ENCODE data around the gene PCDHA10. TPM values are rescaled to one million over a fixed set of nuclear protein-coding genes. Genes with fewer than 3 reads are reported as not detected.

Gene PCDHA10
- total RNA-seq, 1 experiment from 2014 or later, result 0.05 TPM

Other genes with a start within 250 kb of the PCDHA10 start
- 3.0 to 4.8 TPM (median 4.6 TPM) in 5 replicates for gene CD14, start 222.7 kb upstream of the PCDHA10 start, total RNA-seq (2022; extraction: Qiagen RNA extraction; ENCODE audit: low read depth)
- 9.1 to 14.6 TPM (median 12.8 TPM) in 5 replicates for gene TMCO6, start 216.4 kb upstream of the PCDHA10 start, total RNA-seq (2022; extraction: Qiagen RNA extraction; ENCODE audit: low read depth)
- gene NDUFA2, start 208.3 kb upstream of the PCDHA10 start, total RNA-seq (2022; extraction: Qiagen RNA extraction; ENCODE audit: low read depth), result 110 to 128 TPM (median 113 TPM) in 5 replicates
- 82.9 to 107 TPM (median 88.8 TPM) in 5 replicates for gene IK, start 208.1 kb upstream of the PCDHA10 start, total RNA-seq (2022; extraction: Qiagen RNA extraction; ENCODE audit: low read depth)
- 27.1 to 30.4 TPM (median 30.0 TPM) in 5 replicates for gene WDR55, start 191.0 kb upstream of the PCDHA10 start, total RNA-seq (2022; extraction: Qiagen RNA extraction; ENCODE audit: low read depth)
- gene DND1, start 182.3 kb upstream of the PCDHA10 start, total RNA-seq (2022; extraction: Qiagen RNA extraction; ENCODE audit: low read depth), result 0.37 to 0.97 TPM (median 0.64 TPM) in 5 replicates
- gene HARS1, start 164.5 kb upstream of the PCDHA10 start, total RNA-seq (2022; extraction: Qiagen RNA extraction; ENCODE audit: low read depth), result 73.2 to 85.5 TPM (median 78.1 TPM) in 5 replicates
- gene HARS2, start 164.4 kb upstream of the PCDHA10 start, total RNA-seq (2022; extraction: Qiagen RNA extraction; ENCODE audit: low read depth), result 33.2 to 42.4 TPM (median 37.4 TPM) in 5 replicates
- gene ZMAT2, start 155.4 kb upstream of the PCDHA10 start, total RNA-seq (2022; extraction: Qiagen RNA extraction; ENCODE audit: low read depth), result 80.6 to 110 TPM (median 84.5 TPM) in 5 replicates
- gene PCDHA1, start 69.8 kb upstream of the PCDHA10 start, total RNA-seq (2022; extraction: Qiagen RNA extraction; ENCODE audit: low read depth), result 0.09 to 0.18 TPM (median 0.15 TPM) in 5 replicates
- 0.06 to 0.10 TPM (median 0.07 TPM) in 3 of 5 replicates, not detected in the others for gene PCDHA2, start 61.0 kb upstream of the PCDHA10 start, total RNA-seq (2022; extraction: Qiagen RNA extraction; ENCODE audit: low read depth)
- 0.78 to 1.3 TPM (median 0.88 TPM) in 5 replicates for gene PCDHA3, start 54.8 kb upstream of the PCDHA10 start, total RNA-seq (2022; extraction: Qiagen RNA extraction; ENCODE audit: low read depth)
- 1.6 to 2.2 TPM (median 2.0 TPM) in 5 replicates for gene PCDHA4, start 48.8 kb upstream of the PCDHA10 start, total RNA-seq (2022; extraction: Qiagen RNA extraction; ENCODE audit: low read depth)
- gene PCDHA5, start 34.3 kb upstream of the PCDHA10 start, total RNA-seq (2022; extraction: Qiagen RNA extraction; ENCODE audit: low read depth), result 0.50 to 0.74 TPM (median 0.70 TPM) in 5 replicates
- 0.05 to 0.09 TPM (median 0.08 TPM) in 3 of 5 replicates, not detected in the others for gene PCDHA6, start 27.9 kb upstream of the PCDHA10 start, total RNA-seq (2022; extraction: Qiagen RNA extraction; ENCODE audit: low read depth)
- gene PCDHA7, start 21.6 kb upstream of the PCDHA10 start, total RNA-seq (2022; extraction: Qiagen RNA extraction; ENCODE audit: low read depth), result 0.08 to 0.13 TPM (median 0.10 TPM) in 5 replicates
- 0.03 to 0.11 TPM in 2 of 5 replicates, not detected in the others for gene PCDHA8, start 14.7 kb upstream of the PCDHA10 start, total RNA-seq (2022; extraction: Qiagen RNA extraction; ENCODE audit: low read depth)
- 0.02 to 0.07 TPM in 2 of 5 replicates, not detected in the others for gene PCDHA9, start 7.5 kb upstream of the PCDHA10 start, total RNA-seq (2022; extraction: Qiagen RNA extraction; ENCODE audit: low read depth)
- 0.06 to 0.96 TPM (median 0.11 TPM) in 5 replicates for gene PCDHA11, start 13.1 kb downstream of the PCDHA10 start, total RNA-seq (2022; extraction: Qiagen RNA extraction; ENCODE audit: low read depth)
- gene PCDHA12, start 19.4 kb downstream of the PCDHA10 start, total RNA-seq (2022; extraction: Qiagen RNA extraction; ENCODE audit: low read depth), result 2.5 to 3.4 TPM (median 3.1 TPM) in 5 replicates
- 0.07 to 0.17 TPM (median 0.10 TPM) in 5 replicates for gene PCDHA13, start 26.2 kb downstream of the PCDHA10 start, total RNA-seq (2022; extraction: Qiagen RNA extraction; ENCODE audit: low read depth)
- 2.4 to 3.3 TPM (median 3.0 TPM) in 5 replicates for gene PCDHAC1, start 70.4 kb downstream of the PCDHA10 start, total RNA-seq (2022; extraction: Qiagen RNA extraction; ENCODE audit: low read depth)
- 4.0 to 5.0 TPM (median 4.4 TPM) in 5 replicates for gene PCDHAC2, start 110.6 kb downstream of the PCDHA10 start, total RNA-seq (2022; extraction: Qiagen RNA extraction; ENCODE audit: low read depth)
- not detected in 5 replicates for gene PCDHB1, start 195.5 kb downstream of the PCDHA10 start, total RNA-seq (2022; extraction: Qiagen RNA extraction; ENCODE audit: low read depth)
- 3.3 to 4.1 TPM (median 3.4 TPM) in 5 replicates for gene PCDHB2, start 238.7 kb downstream of the PCDHA10 start, total RNA-seq (2022; extraction: Qiagen RNA extraction; ENCODE audit: low read depth)
- 0.05 TPM in 1 of 5 replicates, not detected in the others for gene PCDHB3, start 244.6 kb downstream of the PCDHA10 start, total RNA-seq (2022; extraction: Qiagen RNA extraction; ENCODE audit: low read depth)